Rectal smooth muscle tissue (tissue), 1 donor: Measurements from ENCODE around the gene MUSK.
A peak's percentile ranks its signal among the peaks of the same experiment; 100 is the strongest.

Experiments
- H3K27ac ChIP-seq: one replicate; pipeline ENCODE4 v1.7.0; 2013; ENCODE audit warnings: low read depth, low read length, inconsistent platforms
- H3K27me3 ChIP-seq: one replicate; pipeline ENCODE4 v1.7.0; 2013; ENCODE audit warnings: low read length; ENCODE audit not compliant: control insufficient read depth, insufficient read depth
- H3K36me3 ChIP-seq: one replicate; pipeline ENCODE4 v1.7.0; 2013; ENCODE audit warnings: low read length; ENCODE audit not compliant: control insufficient read depth, insufficient read depth
- H3K4me1 ChIP-seq: one replicate; pipeline ENCODE4 v1.7.0; 2013; ENCODE audit warnings: low read length; ENCODE audit not compliant: control insufficient read depth, insufficient read depth
- H3K4me3 ChIP-seq: one replicate; pipeline ENCODE4 v1.7.0; 2013; ENCODE audit warnings: low read length
- H3K9ac ChIP-seq: one replicate; pipeline ENCODE4 v1.7.0; 2013; ENCODE audit warnings: low read length

Gene MUSK

GRCh38 chr9:110748251-110748893, 79.8 kb downstream of the MUSK start:
- Histone ChIP-seq H3K36me3 (no peaks in the 10 kb centered on the region), H3K9ac (no peak overlapping the region), H3K4me3 (no peak overlapping the region), H3K27ac (no peak overlapping the region), H3K4me1 (peaks cover 9% of the 10 kb centered on the region), H3K27me3 (no peaks in the 10 kb centered on the region)

- Histone ChIP-seq H3K4me1 (peaks cover 5% of the 10 kb centered on the region), H3K27ac (no peak overlapping the region), H3K4me3 (no peak overlapping the region), H3K9ac (no peak overlapping the region), H3K36me3 (no peaks in the 10 kb centered on the region), H3K27me3 (no peaks in the 10 kb centered on the region)
These were observed 81.7 kb downstream of the MUSK start for GRCh38 chr9:110750272-110750671.

- Histone ChIP-seq H3K27ac (no peak overlapping the region), H3K4me3 (no peak overlapping the region), H3K9ac (no peak overlapping the region), H3K27me3 (no peaks in the 10 kb centered on the region), H3K4me1 (no peaks in the 10 kb centered on the region), H3K36me3 (no peaks in the 10 kb centered on the region)
These were observed 83.4 kb downstream of the MUSK start for GRCh38 chr9:110751971-110752370.

- Histone ChIP-seq H3K36me3 (no peaks in the 10 kb centered on the region), H3K9ac (no peak overlapping the region), H3K4me1 (no peaks in the 10 kb centered on the region), H3K4me3 (no peak overlapping the region), H3K27ac (no peak overlapping the region), H3K27me3 (no peaks in the 10 kb centered on the region)
These were observed 84.2 kb downstream of the MUSK start for GRCh38 chr9:110752766-110753165.

- Histone ChIP-seq H3K27ac (no peak overlapping the region), H3K9ac (no peak overlapping the region), H3K27me3 (no peaks in the 10 kb centered on the region), H3K36me3 (no peaks in the 10 kb centered on the region), H3K4me3 (no peak overlapping the region), H3K4me1 (no peaks in the 10 kb centered on the region)
These were observed 85.2 kb downstream of the MUSK start for GRCh38 chr9:110753731-110754231.

- no peak overlapping the region for H3K4me3 ChIP-seq
- no peaks in the 10 kb centered on the region for H3K4me1 ChIP-seq
- no peaks in the 10 kb centered on the region for H3K27me3 ChIP-seq
- no peak overlapping the region for H3K27ac ChIP-seq
- no peaks in the 10 kb centered on the region for H3K36me3 ChIP-seq
- no peak overlapping the region for H3K9ac ChIP-seq
These were observed 86.6 kb downstream of the MUSK start for GRCh38 chr9:110755179-110755578.

- Histone ChIP-seq H3K4me1 (no peaks in the 10 kb centered on the region), H3K9ac (no peak overlapping the region), H3K36me3 (no peaks in the 10 kb centered on the region), H3K27me3 (no peaks in the 10 kb centered on the region), H3K4me3 (no peak overlapping the region), H3K27ac (no peak overlapping the region)
These were observed 89.6 kb downstream of the MUSK start for GRCh38 chr9:110758201-110758600.

GRCh38 chr9:110762783-110763182, 94.2 kb downstream of the MUSK start:
- H3K27ac ChIP-seq = no peak overlapping the region
- H3K9ac ChIP-seq = no peak overlapping the region
- H3K27me3 ChIP-seq = no peaks in the 10 kb centered on the region
- no peak overlapping the region for H3K4me3 ChIP-seq
- peaks cover 3% of the 10 kb centered on the region for H3K4me1 ChIP-seq
- H3K36me3 ChIP-seq = no peaks in the 10 kb centered on the region

- Histone ChIP-seq H3K4me3 (no peak overlapping the region), H3K27ac (no peak overlapping the region), H3K4me1 (peaks cover 3% of the 10 kb centered on the region), H3K9ac (no peak overlapping the region), H3K27me3 (no peaks in the 10 kb centered on the region), H3K36me3 (no peaks in the 10 kb centered on the region)
These were observed 95.0 kb downstream of the MUSK start for GRCh38 chr9:110763568-110763967.

- Histone ChIP-seq H3K9ac (no peak overlapping the region), H3K27me3 (no peaks in the 10 kb centered on the region)
These were observed 95.4 kb downstream of the MUSK start for GRCh38 chr9:110764006-110764405.

GRCh38 chr9:110765926-110766325, 97.3 kb downstream of the MUSK start:
- Histone ChIP-seq H3K4me1 (peaks cover 3% of the 10 kb centered on the region), H3K4me3 (no peak overlapping the region), H3K27me3 (no peaks in the 10 kb centered on the region), H3K36me3 (no peaks in the 10 kb centered on the region), H3K27ac (no peak overlapping the region), H3K9ac (no peak overlapping the region)

More at GRCh38 chr9:110764006-110764405, 95.4 kb downstream of the MUSK start:
- H3K27ac ChIP-seq = no peak overlapping the region
- H3K4me3 ChIP-seq = no peak overlapping the region
- H3K4me1 ChIP-seq = peaks cover 3% of the 10 kb centered on the region
- H3K36me3 ChIP-seq = no peaks in the 10 kb centered on the region

GRCh38 chr9:110767559-110768063, 99.0 kb downstream of the MUSK start:
- no peaks in the 10 kb centered on the region for H3K27me3 ChIP-seq
- peaks cover 3% of the 10 kb centered on the region for H3K4me1 ChIP-seq
- no peaks in the 10 kb centered on the region for H3K36me3 ChIP-seq
- no peak overlapping the region for H3K9ac ChIP-seq
- peak overlapping the region; percentile 2 for H3K27ac ChIP-seq
- no peak overlapping the region for H3K4me3 ChIP-seq

- no peak overlapping the region for H3K27ac ChIP-seq
- H3K9ac ChIP-seq = no peak overlapping the region
- no peak overlapping the region for H3K4me3 ChIP-seq
- H3K27me3 ChIP-seq = no peaks in the 10 kb centered on the region
- H3K4me1 ChIP-seq = peaks cover 3% of the 10 kb centered on the region
- no peaks in the 10 kb centered on the region for H3K36me3 ChIP-seq
These were observed 100.3 kb downstream of the MUSK start for GRCh38 chr9:110768886-110769285.
